Kidney glomerular epithelial cell (primary cell): Measurements from ENCODE around the gene KRT78.
A peak's percentile ranks its signal among the peaks of the same experiment; 100 is the strongest.
"Not testable (repeated sequence)": the region's sequence is repeated elsewhere in the genome, so short reads cannot be mapped to it uniquely, and the experiment has no call there.

ENCODE experiments used
- DNase-seq: peaks from one replicate; lab custom pipeline; 2025; lab: John Stamatoyannopoulos, UW

KRT78 gene

GRCh38 chr12:52848661-52849255 is at the start of gene KRT78:
Gene KRT78, minus strand, starts transcription at chr12:52848994. Its CDS starts 64 bp downstream, at chr12:52848930.
- DNase-seq: no peak

GRCh38 chr12:52896190-52897100 is 47.7 kb upstream of the KRT78 start:
- DNase-seq: no peak

DNA sequence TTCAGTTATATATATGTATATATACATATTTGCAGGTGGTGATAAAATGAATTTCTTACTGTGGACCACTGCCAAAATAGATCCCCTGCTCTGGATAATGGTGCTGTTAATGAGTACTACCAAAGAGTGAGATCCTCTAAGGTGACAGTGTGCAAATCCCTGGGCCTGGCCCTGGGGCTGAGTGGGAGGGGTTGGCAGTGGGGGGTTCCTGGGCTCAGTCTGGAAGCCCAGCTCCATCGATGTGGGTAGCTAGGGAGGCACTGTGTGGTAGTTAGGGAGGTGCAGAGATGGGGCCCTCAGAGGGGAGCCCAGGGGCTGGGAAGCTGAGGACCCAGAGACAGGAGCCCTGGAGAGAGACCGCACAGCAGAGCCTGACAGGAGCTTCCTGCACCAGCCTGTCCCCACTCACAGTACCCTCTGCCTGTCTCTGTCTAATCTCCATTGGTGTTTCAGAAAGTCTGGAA is 47.0 kb upstream of the KRT78 start:
- DNase-seq: no peak

DNA sequence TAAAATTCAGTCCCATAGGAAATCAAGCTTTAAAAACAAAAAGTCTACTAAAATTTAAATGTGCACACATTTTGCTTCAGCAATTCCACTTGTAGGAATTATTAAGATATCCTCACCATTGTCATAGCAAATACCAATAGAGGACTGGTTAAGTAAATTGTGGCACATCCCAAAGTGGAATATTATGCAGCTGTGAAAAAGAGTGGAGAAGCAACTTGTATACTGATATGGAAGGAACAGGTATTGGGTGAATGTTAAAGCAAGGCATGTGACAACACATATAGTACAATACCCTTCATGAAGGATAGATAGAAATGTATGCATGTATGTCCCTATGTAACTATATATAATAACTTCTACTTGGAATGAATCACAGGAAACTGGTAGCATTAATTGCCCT is 44.2 kb upstream of the KRT78 start:
- no peak for DNase-seq

DNA sequence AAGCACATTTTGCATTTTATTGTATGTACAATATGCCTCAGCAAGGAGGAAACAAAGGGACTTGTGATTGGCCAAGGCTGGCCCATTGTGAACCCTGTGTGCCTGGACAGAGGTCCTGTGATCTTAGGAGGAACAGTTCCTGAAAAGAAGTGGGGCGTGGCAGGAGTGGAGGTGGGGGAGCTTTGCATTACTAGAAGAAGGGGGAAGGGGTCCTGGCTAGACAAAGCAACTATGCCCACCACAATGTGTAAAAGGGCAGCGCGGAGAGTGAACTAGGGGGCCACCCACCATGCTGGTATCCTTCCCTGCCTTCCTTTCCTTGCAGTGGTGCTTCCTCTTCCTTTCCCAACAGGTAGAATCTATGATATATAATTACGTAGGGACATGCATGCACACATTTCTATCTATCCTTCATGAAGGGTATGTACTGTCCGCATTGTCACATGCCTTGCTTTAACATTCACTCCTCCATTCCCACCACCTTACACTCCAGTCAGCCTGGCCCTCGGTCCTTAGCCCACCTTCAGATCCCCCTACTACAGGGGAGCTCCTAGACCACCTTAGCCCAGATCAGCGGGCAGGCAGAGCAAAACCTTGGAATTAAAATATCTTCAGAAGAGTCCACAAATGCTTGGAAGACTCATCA is 43.5 kb upstream of the KRT78 start:
- no peak for DNase-seq

GRCh38 chr12:52891044-52891443 is 42.2 kb upstream of the KRT78 start:
- no peak for DNase-seq

DNA sequence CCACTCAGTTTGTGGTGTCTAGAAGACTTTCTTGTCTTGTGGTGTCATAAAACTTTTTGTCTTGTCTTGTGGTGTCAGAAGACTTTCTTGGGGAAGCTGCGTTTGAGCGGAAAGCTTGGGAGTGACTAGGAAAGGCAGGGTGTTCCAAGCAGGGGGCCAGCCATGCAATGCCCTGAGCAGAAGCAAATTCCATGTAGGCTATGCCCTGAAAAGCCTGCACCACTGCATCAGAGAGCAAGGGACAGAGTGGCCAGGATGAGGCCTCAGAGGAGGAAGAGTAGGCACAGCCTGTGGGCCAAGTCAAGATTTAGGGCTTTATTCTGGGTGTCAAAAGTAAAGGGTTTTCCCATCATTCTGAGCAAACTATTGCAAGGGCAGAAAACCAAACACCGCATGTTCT is 41.6 kb upstream of the KRT78 start:
- no peak for DNase-seq

- peak; percentile 14 for DNase-seq
These were observed 35.9 kb upstream of the KRT78 start for GRCh38 chr12:52884526-52885293.

DNA sequence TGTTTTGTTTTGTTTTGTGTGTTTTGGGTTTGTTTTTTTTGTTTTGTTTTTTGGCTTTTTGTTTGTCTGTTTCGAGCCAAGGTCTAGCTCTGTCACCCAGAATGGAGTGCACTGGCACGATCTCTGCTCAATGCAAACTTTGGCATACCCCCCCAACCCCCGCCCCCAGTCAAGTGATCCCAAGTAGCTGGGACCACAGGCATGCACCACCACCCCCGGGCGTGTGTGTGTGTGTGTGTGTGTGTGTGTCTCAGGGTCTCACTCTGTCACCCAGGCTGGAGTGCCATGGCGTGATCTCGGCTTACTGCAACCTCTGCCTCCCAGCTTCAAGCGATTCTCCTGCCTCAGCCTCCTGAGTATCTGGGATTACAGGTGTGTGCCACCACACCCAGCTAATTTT is 31.7 kb upstream of the KRT78 start:
- not testable (repeated sequence) for DNase-seq

DNA sequence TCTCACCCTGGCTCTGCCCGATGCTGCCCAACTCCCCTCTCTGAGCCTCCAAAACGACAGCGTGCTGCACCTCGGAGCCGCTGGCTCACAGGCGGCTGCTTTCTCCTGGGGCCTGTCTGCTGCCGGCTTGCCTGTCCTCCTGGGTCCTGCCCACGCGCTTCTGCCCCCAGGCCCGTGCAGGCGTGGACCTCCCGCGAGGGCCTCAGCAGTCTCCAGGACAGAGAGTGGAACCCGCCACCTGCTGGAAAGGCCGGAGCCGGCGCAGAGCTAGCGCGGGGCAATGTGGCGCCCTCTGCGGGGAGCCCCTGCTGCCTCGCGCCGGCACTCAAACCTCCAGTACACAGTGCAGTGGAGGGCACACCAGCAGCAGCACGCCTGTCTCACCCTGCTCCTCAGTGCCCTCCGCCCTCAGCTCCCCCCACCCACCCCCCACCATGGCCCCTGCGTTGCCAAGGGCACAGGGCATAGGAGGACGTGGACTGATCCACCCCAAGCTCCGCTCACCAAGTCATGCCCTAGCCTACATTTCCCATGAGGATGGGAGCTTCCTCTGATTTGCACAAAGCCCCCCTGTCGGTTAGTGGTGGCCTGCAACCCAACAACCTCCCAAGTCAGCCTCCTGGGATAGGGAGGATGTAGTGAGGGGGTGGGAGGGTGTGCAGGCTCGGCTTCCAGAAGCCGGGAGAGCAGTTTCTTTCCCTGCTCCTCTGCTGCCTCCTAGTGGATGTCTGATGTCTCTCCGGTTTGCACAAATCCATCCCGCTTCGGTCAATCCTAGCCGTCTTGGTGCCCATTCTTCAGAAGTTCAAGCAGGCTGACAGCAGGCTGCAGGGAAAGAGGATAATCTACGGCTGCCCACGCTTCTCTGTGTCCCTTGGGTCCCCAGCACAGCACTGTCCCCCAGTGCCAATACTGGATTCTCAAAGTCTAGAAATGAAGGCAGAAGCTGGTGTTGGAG is 30.9 kb upstream of the KRT78 start:
- peak; percentile 80 for DNase-seq

- DNase-seq: no peak
These were observed 30.0 kb upstream of the KRT78 start for GRCh38 chr12:52878507-52879393.

DNA sequence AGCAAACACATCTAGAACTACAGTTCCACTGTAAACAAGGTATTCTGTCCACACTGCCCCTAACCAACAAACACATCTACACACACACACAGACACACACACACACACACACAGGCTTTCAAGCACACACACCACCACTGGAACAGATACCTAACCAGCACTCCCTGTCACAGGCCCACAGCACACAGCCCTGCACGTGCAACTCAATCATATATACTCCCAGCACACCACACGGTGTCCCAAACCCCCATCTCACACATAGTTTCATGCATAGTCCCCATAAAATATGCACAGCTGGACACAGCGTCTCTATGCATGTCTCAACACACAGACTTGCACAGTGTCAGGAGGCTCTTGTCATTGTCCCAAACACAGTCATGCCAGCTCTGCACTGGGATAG is 28.4 kb upstream of the KRT78 start:
- no peak for DNase-seq

DNA sequence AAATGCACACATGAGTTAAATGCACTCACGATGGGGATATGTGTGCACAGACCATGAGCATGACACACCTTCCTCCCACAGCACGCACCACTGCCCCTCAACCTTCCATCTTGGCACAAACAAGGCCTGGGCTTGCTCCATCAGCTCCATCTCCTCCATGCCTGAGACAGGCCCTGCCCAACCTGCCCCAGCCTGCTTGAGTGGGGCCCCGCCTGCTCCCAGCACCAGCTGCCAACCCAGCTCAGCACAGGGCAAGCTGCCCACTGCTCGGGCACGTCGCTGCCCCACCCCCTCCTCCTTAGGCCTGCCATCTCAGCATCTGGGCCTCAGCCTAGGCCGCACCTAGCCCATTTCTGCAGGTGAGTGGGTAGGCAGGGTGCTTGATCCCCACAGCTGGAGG is 27.6 kb upstream of the KRT78 start:
- DNase-seq: peak; percentile 82

- DNase-seq: no peak
These were observed 26.0 kb upstream of the KRT78 start for GRCh38 chr12:52874573-52875435.

DNA sequence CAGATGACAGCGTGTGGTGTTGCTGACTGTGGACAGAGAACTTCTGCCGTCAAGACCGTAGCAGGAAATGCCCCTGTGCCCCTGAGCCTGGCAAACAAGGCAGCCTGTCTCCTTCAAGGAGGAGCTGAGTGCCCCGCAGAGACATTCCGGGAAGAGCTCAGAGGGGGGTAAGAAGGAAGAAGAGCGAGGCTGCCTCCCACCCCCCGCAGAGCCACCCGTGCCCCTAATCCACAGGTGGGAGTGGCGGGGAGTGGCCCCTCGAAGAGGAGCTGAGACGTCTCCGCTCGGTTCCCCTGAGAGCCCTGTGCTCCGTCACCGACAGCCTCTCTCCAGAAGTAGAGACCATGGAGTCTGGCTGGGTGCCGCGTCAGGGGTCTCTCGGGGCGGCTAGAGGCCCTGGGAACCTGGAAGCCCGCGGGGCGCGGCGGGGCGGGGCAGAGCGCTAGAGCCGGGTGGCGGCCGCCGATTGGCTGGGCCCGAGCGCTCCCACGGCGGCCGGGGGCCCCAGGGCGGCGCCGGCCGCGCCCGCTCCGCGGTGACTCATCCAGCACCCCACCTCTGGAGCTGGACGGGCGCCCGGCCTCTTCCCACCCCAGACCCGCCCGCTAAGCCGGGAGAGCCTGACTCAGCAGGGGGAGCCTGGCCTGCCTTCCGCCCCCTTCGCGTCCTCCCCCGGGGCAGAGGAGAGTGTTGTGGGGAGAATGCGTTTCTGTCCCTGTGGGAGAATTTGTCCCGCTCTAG is 25.2 kb upstream of the KRT78 start:
- peak; percentile 87 for DNase-seq

DNA sequence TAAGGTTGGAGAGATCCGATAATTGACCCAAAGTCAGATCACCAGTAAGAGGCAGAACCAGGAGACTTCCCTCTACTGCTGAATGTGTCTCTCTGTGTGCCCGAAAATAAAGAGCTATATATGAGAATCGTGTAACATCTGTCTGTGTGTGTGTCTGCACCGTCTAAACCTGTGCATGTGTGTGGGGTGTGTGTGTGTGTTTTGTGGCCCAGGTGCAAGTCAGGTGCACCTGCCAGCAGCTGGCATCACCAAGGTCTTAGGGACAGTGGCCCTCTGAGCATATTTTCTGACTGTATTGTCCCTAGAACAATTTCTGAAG is 24.7 kb upstream of the KRT78 start:
- DNase-seq: peak; percentile 46

- DNase-seq: no peak
These were observed 24.0 kb upstream of the KRT78 start for GRCh38 chr12:52872644-52873389.
